H4 (cell line): ENCODE results near the gene CGGBP1. TPM values are rescaled to one million over a fixed set of nuclear protein-coding genes. Genes with fewer than 3 reads are reported as not detected.

Experiments used
- DNase-seq: peaks from one replicate; pipeline ENCODE4 v3.0.0-alpha.2; 2015; ENCODE audit warnings: low spot score
- total RNA-seq: library from RNA; depleted of rRNA; stranded (reverse); fragments of >200 nt; shearing (Covaris generic); gene quantifications from 2 replicates; pipeline ENCODE4 v1.2.3, GENCODE V29; 2014; rRNA removed

Gene CGGBP1, protein sequence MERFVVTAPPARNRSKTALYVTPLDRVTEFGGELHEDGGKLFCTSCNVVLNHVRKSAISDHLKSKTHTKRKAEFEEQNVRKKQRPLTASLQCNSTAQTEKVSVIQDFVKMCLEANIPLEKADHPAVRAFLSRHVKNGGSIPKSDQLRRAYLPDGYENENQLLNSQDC
- 29.3 and 37.3 TPM in 2 replicates for total RNA-seq

DNA sequence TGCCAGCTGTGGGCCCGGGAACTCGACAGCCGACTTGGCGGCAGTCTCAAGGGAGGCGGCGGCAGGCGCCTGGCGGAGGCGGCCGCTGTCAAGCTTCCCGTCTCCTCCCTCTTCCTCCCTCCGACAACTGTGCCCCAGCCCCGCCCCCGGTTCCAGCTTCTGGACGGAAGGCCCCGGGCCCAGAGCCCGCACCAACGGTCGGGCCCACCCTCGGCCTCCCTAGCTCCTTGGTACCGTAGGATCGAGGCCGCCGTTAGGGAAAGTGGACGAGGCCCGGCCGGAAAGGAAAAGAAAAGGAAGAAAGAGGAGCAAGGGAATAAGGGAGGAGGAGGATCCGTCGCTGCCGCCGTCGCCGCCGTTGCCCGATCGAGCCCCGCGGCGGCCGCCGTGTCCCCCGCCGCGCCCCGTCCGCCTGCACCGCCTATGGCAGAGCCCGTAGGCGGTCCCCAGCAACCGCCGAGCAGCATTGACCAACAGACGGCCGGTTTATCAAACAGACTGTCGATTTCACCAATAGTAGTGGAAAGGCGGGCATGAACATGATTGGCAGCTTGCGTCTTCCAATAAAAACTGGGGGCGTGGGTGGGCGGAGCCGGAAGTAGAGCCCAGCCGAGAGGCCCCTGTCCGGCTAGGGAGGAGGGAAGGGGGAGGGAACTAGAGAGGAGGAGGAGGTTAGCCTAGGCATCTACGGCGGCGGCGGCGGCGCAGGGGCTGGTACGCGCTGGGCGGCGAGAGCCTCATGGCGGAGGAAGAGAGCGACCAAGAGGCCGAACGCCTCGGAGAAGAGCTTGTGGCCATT lies at the start of gene CGGBP1, which contains the start of gene ZNF654:
TSS of gene CGGBP1 (minus strand) at position 425 of the 799 bp plus-strand sequence. CDS start 3,029 bp downstream, outside the sequence.
TSS of gene ZNF654 (plus strand) at position 675 of the 799 bp plus-strand sequence. CDS start at position 740, 65 bp downstream.
- DNase-seq, result peak; percentile 93

DNA sequence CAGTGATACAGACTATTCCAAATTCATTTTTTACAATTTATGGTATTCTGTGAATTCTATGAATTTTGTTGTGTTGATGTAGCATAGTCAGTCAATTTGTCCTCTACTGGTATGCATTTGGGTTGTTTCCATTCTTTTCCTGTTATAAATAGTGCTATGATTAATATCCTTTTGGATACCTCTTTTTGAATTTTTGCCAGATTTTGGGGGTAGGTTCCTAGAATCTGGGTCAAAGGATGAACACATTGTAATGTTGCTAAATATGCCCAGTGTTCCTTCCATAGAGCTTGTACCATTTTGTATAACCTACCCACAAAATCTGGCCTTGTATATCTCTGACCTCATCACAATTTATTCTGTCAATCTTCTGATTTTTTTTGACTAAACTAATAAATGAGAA lies 46.5 kb upstream of the CGGBP1 start:
- DNase-seq, result no peak

DNA sequence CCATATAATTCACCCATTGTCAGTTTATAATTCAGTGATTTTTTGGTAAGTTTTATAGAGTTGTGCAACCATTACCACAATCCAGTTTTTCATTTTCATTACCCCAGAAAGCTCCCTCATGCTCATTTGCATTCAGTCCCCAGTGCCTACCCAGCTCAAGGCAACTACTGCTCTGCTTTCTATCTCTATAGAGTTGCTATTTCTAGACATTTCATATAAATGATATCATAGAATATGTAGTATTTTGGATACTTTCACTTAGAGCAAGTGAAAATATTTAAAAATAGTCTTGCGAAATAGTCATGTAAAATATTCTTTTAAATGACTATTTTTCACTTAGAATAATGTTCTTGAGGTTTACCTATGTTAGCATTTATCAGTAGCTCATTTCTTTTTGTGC lies 42.3 kb upstream of the CGGBP1 start:
- no peak for DNase-seq

GRCh38 chr3:88093266-88093665 lies 34.5 kb upstream of the CGGBP1 start:
- no peak for DNase-seq

- DNase-seq, result no peak
These were observed 33.5 kb upstream of the CGGBP1 start for GRCh38 chr3:88092270-88092669.

GRCh38 chr3:88090681-88091080 lies 31.9 kb upstream of the CGGBP1 start:
- no peak for DNase-seq

- no peak for DNase-seq
These were observed 25.3 kb upstream of the CGGBP1 start for GRCh38 chr3:88084097-88084501.

DNA sequence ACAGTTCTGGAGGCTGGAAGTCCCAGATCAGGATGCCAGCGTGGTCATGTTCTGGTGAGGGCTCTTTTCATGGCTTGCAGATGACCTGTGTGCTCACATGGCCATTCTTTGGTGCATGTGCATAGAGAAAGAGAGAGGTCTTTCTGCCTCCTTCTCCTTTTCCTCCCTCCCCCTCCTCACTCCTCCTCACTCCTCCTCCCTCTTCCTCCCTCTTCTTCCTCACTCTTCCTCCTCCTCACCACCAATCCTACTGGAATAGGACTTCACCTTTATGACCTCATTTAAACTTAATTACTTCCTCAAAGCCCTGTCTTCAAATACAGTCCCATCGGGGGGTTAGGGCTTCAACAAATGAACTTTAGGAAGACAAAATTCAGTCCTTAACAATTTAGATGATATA lies 24.0 kb upstream of the CGGBP1 start:
- no peak for DNase-seq

DNA sequence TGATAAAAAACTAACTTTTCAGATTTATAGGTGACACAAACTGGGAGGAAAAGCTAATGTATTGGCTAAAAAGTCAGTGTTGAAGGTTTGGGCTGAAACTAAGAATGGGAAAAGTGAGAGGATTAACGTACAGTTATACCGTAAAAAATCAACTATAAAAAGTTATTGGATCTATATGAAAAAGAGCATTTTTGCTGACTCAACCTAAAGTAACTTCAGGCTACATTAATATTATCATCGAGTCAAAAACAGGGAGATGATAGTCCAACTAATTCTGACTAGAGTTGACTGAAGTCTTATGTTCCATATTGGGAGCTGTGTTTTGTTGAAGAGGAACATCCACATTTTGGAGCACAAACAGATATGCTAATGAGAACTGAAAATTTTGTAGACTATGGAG lies 20.1 kb upstream of the CGGBP1 start:
- DNase-seq, result no peak

GRCh38 chr3:88076712-88077111 lies 17.9 kb upstream of the CGGBP1 start:
- DNase-seq, result no peak

- DNase-seq, result no peak
These were observed 16.7 kb upstream of the CGGBP1 start for GRCh38 chr3:88075497-88075896.

- DNase-seq, result no peak
These were observed 16.3 kb upstream of the CGGBP1 start for GRCh38 chr3:88075072-88075471.

DNA sequence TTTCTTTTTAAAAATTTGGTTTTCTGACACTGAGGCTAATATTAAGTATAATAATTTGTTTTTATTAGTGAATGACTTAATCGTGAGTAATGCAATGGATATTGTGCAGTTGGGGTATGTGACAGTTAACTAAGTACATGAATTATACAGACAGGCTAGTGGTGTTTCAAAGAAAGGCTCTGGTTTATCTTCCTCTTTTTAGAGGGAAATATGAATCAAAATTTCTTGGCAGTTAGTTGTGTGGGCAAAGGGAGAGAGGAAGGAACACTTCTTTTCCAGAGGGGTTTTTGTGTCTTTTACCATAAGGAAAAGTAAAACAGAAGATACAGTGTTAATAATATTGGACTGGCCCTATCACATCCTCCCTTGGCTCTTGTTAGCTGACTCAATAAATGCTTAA lies 2.9 kb upstream of the CGGBP1 start:
- DNase-seq, result no peak

- peak; percentile 2 for DNase-seq
These were observed 770 bp upstream of the CGGBP1 start for GRCh38 chr3:88059380-88060170.

GRCh38 chr3:88058306-88058580 lies 562 bp downstream of the CGGBP1 start:
- DNase-seq, result no peak

DNA sequence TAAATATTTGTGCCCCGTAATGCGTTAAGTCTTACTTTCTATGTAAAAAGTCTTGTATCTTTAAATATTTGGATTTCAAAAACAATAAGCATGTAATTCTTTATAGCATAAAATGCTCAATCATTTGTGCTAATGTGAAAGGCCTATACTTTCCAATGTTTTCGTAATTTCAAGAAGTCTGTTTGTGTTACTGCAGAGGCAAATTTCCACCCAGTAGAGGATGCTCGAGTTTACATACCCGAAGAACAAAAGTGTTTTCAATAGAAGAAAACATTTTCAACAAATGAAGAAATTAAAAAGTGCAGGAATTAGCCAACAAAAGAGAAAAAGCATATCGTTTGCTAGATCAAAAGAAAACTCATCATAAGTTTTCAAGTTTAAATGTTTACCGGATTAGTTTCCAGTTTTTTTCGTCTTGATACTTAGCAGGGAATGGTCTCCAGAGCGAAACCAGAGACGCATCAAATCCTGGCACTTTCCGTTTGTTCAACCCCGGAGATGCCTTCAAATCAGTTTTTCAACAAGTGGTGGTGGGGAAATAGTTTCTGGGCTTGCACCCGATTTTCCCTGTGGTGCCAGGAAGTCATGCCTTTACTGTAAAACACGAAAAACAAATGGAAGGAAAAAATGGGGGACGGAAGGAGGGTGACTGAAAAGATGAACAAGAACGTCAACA lies 1.0 kb downstream of the CGGBP1 start:
- DNase-seq, result no peak

- DNase-seq, result no peak
These were observed 12.0 kb downstream of the CGGBP1 start for GRCh38 chr3:88046766-88047165.

GRCh38 chr3:88044411-88044810 lies 14.4 kb downstream of the CGGBP1 start:
- DNase-seq, result no peak

GRCh38 chr3:88041005-88041404 lies 17.8 kb downstream of the CGGBP1 start:
- no peak for DNase-seq

- no peak for DNase-seq
These were observed 18.3 kb downstream of the CGGBP1 start for GRCh38 chr3:88040529-88040928.

DNA sequence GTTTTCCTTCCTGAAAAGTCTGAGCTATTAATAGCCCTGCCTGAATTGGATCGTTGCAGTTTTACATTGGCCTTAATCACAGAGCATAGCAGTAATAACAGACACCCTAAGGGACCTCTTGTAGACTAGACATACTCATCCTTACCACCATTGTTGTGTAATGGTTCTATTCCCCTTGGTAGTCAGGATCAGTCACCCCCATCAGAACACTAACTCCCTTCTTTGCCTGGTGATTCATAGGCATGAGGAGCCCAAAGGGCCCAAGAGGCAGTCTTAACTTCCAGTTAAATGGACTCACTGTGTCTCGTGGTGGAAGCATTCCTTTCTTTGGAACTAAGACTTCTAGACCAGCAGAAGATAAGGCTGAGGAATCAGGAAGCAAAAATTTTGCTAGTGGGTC lies 20.2 kb downstream of the CGGBP1 start:
- no peak for DNase-seq

DNA sequence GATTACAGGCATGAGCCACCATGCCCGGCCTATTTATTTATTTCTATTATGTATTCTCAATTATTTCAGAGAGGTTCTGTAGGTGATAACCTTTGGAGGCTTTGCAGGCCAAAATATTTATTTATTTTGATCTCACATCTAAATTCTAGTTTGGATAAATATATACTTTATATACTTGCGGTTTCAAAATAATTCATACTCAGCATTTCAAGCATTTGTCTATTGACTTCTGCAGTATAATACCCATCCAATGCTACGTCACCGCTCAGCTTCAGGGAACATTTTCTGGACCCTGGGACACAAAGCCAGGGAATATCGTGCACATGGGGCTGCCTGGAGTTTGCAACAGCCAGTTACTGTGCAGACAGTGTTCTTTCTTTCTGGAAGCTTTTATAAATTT lies 22.6 kb downstream of the CGGBP1 start:
- DNase-seq, result no peak
